HG03280 (cell line): Measurements from ENCODE around the gene CHPF.

Experiments
- ATAC-seq: cut with Tn5 transposase; IDR thresholded peaks from one replicate; pipeline ENCODE4 v1.9.1; 2021; ENCODE audit warnings: mild to moderate bottlenecking, moderate library complexity; ENCODE audit not compliant: unreplicated experiment

CHPF gene, protein sequence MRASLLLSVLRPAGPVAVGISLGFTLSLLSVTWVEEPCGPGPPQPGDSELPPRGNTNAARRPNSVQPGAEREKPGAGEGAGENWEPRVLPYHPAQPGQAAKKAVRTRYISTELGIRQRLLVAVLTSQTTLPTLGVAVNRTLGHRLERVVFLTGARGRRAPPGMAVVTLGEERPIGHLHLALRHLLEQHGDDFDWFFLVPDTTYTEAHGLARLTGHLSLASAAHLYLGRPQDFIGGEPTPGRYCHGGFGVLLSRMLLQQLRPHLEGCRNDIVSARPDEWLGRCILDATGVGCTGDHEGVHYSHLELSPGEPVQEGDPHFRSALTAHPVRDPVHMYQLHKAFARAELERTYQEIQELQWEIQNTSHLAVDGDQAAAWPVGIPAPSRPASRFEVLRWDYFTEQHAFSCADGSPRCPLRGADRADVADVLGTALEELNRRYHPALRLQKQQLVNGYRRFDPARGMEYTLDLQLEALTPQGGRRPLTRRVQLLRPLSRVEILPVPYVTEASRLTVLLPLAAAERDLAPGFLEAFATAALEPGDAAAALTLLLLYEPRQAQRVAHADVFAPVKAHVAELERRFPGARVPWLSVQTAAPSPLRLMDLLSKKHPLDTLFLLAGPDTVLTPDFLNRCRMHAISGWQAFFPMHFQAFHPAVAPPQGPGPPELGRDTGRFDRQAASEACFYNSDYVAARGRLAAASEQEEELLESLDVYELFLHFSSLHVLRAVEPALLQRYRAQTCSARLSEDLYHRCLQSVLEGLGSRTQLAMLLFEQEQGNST

GRCh38 chr2:219543596-219544358, at the start of gene CHPF, which contains the start of gene TMEM198:
Gene CHPF (minus strand): TSS chr2:219543809. CDS start chr2:219543538, 271 bp downstream.
Gene TMEM198 (plus strand): TSS chr2:219544028. CDS start chr2:219544728, 700 bp downstream.
- peak; percentile 74 for ATAC-seq

- ATAC-seq = no peak
These were observed 49.5 kb upstream of the CHPF start for GRCh38 chr2:219593154-219593553.

DNA sequence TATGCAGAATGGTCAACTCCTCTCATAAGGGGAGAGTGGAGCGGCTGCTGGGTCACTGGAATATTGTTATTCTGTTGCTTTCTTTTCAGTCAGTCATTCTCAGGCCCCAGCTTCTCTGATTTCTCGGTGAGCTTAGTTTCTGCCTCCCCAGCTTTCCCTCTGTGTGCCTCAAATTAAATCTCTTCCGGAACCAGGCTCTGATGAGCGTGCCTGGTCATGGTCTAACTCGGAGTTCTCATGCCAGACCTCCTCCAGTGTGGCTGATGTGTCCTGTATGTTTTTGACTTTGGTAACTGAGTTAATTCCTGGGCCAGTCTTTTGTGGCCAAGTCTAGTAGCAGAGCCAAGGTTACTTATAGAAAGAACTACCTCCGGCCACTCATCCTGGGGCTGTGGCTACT, 49.1 kb upstream of the CHPF start:
- no peak for ATAC-seq

- ATAC-seq = no peak
These were observed 47.5 kb upstream of the CHPF start for GRCh38 chr2:219591091-219591490.

GRCh38 chr2:219581346-219581745, 37.7 kb upstream of the CHPF start:
- no peak for ATAC-seq

- no peak for ATAC-seq
These were observed 35.4 kb upstream of the CHPF start for GRCh38 chr2:219578811-219579613.

GRCh38 chr2:219576505-219577388, 33.1 kb upstream of the CHPF start:
- ATAC-seq = no peak

- no peak for ATAC-seq
These were observed 32.2 kb upstream of the CHPF start for GRCh38 chr2:219575566-219576504.

- no peak for ATAC-seq
These were observed 31.1 kb upstream of the CHPF start for GRCh38 chr2:219574484-219575311.

DNA sequence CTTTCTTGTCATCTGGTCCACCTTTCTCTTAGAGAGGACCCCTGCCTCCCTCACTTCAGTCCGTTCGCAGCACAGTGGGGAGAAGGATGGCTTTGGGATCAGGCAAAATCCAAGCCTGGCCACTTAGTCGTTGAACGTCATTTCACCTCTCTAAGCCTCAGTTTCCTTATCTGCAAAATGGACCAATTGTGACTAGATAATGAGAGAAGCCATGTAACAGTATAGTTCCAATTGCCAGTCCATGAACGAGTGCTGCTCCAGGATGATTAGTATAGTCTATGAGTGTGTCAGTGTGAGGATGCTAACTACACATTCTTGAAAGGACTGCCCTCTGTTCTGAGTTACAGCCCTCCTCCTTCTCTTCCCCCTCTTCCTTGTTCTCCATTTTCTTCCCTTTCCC, 29.6 kb upstream of the CHPF start:
- ATAC-seq = no peak

GRCh38 chr2:219572237-219573001, 28.8 kb upstream of the CHPF start, which contains the start of gene INHA:
Gene INHA (plus strand): TSS chr2:219572310. CDS start chr2:219572375, 65 bp downstream.
- ATAC-seq = no peak

DNA sequence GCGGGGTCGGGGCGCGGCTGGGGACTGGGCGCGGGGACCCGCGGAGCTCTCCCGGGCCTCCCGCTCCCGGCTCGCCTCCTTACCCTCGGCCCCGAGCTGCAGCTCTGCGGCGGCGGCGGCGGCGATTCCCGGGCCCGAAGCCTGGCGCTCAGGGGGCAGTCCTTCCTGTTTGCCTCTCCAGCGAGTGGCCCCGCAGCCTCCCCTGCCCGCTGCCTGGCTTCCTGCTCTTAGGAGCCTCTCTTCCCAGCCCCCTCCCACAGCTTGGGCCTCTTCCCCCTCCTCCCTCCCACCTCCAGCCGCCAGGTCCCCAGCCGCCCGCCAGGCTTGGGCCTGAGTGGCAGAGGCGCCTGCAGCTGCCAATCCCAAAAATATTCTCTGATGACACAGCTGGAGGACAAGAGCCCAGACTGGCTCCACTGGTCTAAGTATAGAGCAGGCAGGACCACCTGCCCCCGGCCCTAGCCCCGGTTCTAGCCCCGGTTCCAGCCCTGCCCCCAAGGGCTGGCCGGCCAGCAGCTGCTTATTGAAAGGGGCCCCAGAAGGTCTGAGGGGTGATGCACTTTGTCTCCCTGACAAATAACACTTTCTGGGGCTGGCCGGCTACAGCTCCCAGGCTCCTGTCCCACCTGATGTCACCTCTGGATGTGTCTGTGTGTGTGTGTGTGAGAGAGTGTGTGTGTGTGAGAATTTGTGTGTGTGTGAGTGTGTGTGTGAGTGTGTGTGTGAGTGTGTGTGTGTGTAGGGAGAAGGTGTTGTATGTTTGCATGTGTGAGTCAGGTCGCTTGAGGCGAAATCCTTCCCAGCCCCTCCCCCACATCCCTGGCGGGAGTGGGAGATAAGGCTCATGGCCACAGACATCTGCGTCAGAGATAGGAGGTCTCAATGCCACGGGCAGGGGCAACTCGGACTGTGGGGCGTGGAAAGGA, 28.0 kb upstream of the CHPF start, which contains the start of gene OBSL1:
OBSL1 (minus strand) TSS at position 229 of the 926 bp plus-strand sequence. CDS start 307 bp downstream, outside the sequence.
- ATAC-seq = no peak

- no peak for ATAC-seq
These were observed 27.3 kb upstream of the CHPF start for GRCh38 chr2:219570924-219571310.

DNA sequence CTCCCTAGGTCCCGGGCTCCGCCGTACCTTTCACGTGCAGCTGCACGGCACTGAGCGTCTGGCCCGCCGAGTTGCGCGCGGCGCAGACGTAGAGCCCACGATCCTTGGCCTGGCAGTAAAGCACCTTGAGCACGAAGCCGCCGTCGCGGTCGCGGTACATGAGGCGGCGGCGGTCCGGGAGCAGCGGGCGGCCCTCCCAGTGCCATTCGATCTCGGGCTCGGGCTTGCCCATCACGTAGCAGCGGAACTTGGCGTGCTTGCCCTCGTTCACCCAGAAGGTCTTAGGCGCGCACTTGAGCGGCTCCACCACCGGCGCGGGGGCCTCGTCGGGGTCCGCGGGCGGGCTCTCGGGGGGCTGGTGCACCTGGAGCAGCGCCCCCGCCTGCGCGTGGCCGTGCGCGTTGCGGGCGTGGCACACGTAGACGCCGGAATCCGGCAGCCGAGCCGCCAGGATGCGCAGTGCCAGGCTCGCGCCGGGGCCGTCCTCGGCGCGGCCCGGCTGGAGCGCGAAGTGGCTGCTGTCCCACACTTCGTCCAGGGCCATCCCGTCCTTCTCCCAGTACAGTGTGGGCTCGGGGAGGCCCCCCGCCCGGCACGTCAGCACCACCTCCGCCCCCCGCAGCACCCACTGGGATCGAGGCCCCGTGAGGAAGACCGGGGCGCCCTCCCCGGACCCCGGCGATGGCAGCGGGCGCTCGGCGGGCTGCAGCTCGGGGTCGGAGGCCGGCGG, 26.8 kb upstream of the CHPF start:
- ATAC-seq = no peak

- no peak for ATAC-seq
These were observed 26.0 kb upstream of the CHPF start for GRCh38 chr2:219569635-219570034.
